Astrocyte of the spinal cord (primary cell): ENCODE results near the gene SPCS3.

ENCODE experiments used
- DNase-seq: peaks from one replicate; pipeline ENCODE4 v3.0.0; 2011; ENCODE audit warnings: low read depth, low spot score
- H3K4me3 ChIP-seq: 2 replicates; pipeline ENCODE4 v1.5.1; 2011; ENCODE audit warnings: low read depth, mild to moderate bottlenecking, low read length, moderate library complexity
- in situ Hi-C: cut with HindIII; loops from 2 replicates; pipeline ENCODE4 v1.10.0; 2017; ENCODE audit warnings: low sequenced_read_pairs
- TF ChIP-seq, protein P1 (sequence below): IDR thresholded peaks from 2 replicates; pipeline ENCODE4 v1.5.1; 2012; ENCODE audit warnings: low read depth, mild to moderate bottlenecking, low read length, inconsistent platforms

SPCS3 gene

DNA sequence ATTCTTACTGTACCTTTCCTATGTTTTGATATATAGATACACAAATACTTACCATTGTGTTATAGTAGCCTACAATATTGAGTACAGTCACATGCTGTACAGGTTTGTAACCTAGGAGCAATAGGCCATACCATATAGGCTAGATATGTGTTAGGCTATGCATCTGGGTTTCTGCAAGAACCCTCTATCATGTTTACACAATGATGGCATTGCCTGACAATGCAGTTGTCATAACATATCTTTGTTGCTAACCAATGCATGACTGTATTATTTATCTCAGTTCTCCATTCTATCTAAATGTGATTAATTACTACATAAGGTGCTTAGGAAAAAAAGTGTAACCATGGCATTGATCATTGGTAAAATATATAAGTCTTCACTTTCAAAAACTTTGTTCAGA lies 10.0 kb upstream of the SPCS3 start:
- TF ChIP-seq, protein P1, sequence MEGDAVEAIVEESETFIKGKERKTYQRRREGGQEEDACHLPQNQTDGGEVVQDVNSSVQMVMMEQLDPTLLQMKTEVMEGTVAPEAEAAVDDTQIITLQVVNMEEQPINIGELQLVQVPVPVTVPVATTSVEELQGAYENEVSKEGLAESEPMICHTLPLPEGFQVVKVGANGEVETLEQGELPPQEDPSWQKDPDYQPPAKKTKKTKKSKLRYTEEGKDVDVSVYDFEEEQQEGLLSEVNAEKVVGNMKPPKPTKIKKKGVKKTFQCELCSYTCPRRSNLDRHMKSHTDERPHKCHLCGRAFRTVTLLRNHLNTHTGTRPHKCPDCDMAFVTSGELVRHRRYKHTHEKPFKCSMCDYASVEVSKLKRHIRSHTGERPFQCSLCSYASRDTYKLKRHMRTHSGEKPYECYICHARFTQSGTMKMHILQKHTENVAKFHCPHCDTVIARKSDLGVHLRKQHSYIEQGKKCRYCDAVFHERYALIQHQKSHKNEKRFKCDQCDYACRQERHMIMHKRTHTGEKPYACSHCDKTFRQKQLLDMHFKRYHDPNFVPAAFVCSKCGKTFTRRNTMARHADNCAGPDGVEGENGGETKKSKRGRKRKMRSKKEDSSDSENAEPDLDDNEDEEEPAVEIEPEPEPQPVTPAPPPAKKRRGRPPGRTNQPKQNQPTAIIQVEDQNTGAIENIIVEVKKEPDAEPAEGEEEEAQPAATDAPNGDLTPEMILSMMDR = no peak
- no peak for DNase-seq
- H3K4me3 ChIP-seq = no peak overlapping the region
- in situ Hi-C loops = no loop called here

DNA sequence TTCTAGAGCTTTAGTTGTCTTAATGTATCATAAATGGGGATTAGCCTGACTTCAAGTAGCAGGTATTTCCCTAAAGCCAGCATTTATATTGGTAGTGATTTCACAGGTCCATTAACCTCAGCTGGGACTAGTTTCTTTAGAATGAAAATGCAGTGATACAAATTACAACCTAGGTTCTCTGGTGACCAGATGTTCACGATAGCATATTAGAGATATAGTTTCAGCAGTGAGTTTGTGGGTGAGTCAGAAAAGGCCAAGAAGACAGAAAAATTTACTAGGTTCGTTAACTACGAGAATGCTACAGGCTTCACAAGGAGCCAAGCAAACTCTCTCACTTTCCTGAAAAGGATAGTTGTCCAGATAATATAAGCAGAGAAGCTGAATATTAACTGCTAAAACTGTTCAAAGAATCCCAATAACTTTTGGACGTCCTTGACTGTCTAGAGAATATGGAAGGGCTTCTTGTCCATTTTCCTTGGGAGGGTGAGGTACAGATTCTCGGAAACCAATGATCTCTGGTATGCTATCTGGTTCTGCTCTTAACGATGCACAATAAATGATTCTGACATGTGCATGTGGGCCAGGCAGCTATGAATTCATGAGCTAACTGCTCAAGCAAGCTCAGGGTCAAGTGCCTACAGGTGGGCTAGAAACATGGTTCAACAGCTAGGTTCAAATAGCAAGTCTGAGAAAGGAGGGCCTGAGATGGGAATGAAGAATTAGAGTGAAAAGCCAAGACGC lies 6.0 kb upstream of the SPCS3 start:
- TF ChIP-seq, protein P1 = no peak
- no peak overlapping the region for H3K4me3 ChIP-seq
- in situ Hi-C loops = no loop called here
- no peak for DNase-seq

DNA sequence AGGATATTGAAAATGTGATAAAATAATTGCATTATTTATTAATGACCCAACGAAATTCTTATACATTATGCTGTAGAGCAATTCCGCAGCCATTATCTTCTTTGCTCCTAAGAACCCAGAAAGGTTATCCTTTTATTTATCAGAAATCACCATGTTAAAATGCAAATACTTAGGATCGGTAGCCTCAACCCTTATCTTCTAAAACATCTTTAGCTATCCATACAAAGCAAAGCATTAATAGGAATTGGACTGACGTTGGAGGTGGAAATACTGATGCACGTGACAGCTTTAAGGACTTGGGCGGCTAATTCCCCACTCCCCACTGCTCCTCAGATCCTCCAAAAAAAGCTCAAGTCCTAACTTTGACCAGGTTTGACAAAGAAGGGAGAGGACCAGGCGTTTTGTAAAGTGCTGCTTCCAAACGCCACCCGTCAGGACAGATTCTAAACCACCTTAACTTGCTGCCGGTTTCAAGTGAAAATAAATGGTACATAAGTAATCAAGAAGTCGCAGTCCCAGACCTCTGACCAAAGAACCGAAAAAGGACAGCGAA lies 539 bp upstream of the SPCS3 start:
- in situ Hi-C loops = no loop called here
- TF ChIP-seq, protein P1 = no peak
- peak overlapping the region; percentile 64 for H3K4me3 ChIP-seq
- no peak for DNase-seq

DNA sequence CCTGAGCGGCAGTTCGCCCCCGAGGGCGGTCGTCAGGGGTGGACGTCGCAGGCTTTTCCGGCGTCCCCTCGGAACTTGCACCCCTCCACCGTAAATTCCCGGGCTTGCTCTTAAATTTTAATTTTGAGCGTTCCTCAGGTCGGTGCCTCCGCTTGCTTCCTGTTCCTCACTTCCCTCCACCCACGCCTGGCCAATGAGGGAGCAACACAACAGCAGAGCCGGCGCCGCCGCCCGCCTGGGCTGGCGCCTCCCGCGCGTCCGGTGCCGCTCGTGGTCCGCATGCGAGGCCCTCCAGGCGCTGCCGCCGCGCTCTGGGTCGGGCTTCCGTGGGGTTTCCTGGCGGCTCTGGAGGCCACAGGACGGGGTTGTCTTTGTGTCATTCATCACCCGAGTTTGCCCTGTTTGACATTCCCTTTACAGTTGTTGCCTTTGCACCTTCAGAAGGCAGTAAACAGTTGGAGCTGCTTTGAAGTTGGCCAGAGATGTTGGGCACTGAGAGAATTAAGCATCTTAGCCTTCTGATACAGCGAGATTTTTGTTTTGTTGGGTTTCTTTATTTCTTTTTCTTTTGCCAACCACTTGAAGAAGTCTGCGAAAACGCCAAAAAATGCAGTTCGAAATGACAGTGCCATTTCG lies 692 bp downstream of the SPCS3 start:
- in situ Hi-C loops = no loop called here
- TF ChIP-seq, protein P1 = no peak
- peak overlapping the region; percentile 64 for H3K4me3 ChIP-seq
- DNase-seq = peak; percentile 85

DNA sequence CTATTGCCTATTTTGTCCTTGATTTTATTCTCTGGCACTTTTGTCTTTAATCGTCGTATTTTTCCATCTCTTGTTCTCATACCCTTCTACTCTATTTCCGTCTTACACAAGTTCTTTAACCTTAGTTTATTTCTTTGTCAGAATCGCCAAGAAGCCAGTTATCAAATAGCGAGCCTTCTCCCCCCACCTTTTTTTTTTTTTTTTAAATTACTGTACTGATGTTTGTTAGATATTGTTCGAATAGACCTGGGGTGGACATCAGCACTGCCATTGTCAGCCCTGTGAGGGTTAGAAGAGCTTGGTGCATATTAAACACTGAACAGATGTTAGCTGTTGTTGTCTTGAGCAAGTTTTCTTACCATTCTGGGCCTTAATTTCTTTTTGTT lies 1.2 kb downstream of the SPCS3 start:
- DNase-seq = peak; percentile 20
- H3K4me3 ChIP-seq = peak overlapping the region; percentile 64
- in situ Hi-C loops = no loop called here
- TF ChIP-seq, protein P1 = no peak

DNA sequence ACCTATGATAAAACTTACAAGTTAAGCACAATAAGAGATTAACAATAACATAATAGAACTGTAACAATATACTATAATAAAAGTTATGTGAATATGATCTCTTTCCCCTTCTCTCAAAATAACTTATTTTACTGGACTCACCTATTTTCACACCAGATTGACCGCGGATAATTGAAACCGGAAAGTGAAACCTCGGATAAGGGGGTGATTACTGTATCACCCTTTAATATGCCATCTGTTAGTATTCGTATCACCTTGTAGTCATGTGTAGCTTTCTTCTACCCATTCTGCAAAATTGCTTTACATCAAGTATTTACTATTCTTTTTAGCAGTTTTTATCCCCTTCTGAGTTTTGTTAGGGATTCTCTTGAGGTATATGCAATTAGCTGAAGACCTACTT lies 1.8 kb downstream of the SPCS3 start:
- no peak for DNase-seq
- peak overlapping the region; percentile 64 for H3K4me3 ChIP-seq
- TF ChIP-seq, protein P1 = no peak
- in situ Hi-C loops = no loop called here
